GM23248 (cell line): ENCODE data around the gene TRHDE.

Experiments used
- EZH2 ChIP-seq: fragments of 200-600 bp; sonication (generic); IDR thresholded peaks from 2 replicates; pipeline ENCODE4 v1.6.1; 2018; ENCODE audit warnings: antibody characterized with exemption, mild to moderate bottlenecking; ENCODE audit not compliant: insufficient read depth, poor library complexity, severe bottlenecking
- EZH2phosphoT487 ChIP-seq: fragments of 200-600 bp; sonication (generic); IDR thresholded peaks from 2 replicates; pipeline ENCODE4 v1.6.1; 2018; ENCODE audit warnings: antibody characterized with exemption, moderate library complexity, mild to moderate bottlenecking, low read depth; ENCODE audit not compliant: insufficient read depth

GRCh38 chr12:72273851-72274351, 1.7 kb downstream of the TRHDE start:
- no peak for TF ChIP-seq EZH2
- TF ChIP-seq EZH2phosphoT487, result no peak
